ENCODE results near the gene DNHD1. TPM values are rescaled to one million over a fixed set of nuclear protein-coding genes. Genes with fewer than 3 reads are reported as not detected.

DNHD1 gene
- total and polyA plus RNA-seq, 2 experiments from 2014 or later, result 3.6 to 9.6 TPM

- Histone ChIP-seq H3K4me1 (ENCODE audit: insufficient read depth) (peaks cover 22% of the 10 kb centered on the region), H3K27ac (ENCODE audit: low read depth) (peak overlapping the region; percentile 91), H3K79me2 (replicated peaks; ENCODE audit: insufficient read depth) (peaks cover 1% of the 10 kb centered on the region; the same call in 1 of the 2 replicates), H3K27me3 (ENCODE audit: insufficient read depth) (no peaks in the 10 kb centered on the region), H3F3A (replicated peaks; ENCODE audit: low read depth) (0 out of 2 replicates have a peak, but pooled peaks cover 13% of the 10 kb centered on the region), H2AFZ (peak overlapping the region; percentile 25; the same call in 1 of the 2 replicates), H3K36me3 (ENCODE audit: insufficient read depth) (peaks cover 4% of the 10 kb centered on the region; the same call in 1 of the 2 replicates), H3K9me2 (ENCODE audit: insufficient read depth) (no peaks in the 10 kb centered on the region), H3K4me3 (peak overlapping the region; percentile 93), H4K20me1 (replicated peaks; ENCODE audit: insufficient read depth) (peaks cover 4% of the 10 kb centered on the region), H3K4me2 (peak overlapping the region; percentile 82)
- TF ChIP-seq, protein P1, sequence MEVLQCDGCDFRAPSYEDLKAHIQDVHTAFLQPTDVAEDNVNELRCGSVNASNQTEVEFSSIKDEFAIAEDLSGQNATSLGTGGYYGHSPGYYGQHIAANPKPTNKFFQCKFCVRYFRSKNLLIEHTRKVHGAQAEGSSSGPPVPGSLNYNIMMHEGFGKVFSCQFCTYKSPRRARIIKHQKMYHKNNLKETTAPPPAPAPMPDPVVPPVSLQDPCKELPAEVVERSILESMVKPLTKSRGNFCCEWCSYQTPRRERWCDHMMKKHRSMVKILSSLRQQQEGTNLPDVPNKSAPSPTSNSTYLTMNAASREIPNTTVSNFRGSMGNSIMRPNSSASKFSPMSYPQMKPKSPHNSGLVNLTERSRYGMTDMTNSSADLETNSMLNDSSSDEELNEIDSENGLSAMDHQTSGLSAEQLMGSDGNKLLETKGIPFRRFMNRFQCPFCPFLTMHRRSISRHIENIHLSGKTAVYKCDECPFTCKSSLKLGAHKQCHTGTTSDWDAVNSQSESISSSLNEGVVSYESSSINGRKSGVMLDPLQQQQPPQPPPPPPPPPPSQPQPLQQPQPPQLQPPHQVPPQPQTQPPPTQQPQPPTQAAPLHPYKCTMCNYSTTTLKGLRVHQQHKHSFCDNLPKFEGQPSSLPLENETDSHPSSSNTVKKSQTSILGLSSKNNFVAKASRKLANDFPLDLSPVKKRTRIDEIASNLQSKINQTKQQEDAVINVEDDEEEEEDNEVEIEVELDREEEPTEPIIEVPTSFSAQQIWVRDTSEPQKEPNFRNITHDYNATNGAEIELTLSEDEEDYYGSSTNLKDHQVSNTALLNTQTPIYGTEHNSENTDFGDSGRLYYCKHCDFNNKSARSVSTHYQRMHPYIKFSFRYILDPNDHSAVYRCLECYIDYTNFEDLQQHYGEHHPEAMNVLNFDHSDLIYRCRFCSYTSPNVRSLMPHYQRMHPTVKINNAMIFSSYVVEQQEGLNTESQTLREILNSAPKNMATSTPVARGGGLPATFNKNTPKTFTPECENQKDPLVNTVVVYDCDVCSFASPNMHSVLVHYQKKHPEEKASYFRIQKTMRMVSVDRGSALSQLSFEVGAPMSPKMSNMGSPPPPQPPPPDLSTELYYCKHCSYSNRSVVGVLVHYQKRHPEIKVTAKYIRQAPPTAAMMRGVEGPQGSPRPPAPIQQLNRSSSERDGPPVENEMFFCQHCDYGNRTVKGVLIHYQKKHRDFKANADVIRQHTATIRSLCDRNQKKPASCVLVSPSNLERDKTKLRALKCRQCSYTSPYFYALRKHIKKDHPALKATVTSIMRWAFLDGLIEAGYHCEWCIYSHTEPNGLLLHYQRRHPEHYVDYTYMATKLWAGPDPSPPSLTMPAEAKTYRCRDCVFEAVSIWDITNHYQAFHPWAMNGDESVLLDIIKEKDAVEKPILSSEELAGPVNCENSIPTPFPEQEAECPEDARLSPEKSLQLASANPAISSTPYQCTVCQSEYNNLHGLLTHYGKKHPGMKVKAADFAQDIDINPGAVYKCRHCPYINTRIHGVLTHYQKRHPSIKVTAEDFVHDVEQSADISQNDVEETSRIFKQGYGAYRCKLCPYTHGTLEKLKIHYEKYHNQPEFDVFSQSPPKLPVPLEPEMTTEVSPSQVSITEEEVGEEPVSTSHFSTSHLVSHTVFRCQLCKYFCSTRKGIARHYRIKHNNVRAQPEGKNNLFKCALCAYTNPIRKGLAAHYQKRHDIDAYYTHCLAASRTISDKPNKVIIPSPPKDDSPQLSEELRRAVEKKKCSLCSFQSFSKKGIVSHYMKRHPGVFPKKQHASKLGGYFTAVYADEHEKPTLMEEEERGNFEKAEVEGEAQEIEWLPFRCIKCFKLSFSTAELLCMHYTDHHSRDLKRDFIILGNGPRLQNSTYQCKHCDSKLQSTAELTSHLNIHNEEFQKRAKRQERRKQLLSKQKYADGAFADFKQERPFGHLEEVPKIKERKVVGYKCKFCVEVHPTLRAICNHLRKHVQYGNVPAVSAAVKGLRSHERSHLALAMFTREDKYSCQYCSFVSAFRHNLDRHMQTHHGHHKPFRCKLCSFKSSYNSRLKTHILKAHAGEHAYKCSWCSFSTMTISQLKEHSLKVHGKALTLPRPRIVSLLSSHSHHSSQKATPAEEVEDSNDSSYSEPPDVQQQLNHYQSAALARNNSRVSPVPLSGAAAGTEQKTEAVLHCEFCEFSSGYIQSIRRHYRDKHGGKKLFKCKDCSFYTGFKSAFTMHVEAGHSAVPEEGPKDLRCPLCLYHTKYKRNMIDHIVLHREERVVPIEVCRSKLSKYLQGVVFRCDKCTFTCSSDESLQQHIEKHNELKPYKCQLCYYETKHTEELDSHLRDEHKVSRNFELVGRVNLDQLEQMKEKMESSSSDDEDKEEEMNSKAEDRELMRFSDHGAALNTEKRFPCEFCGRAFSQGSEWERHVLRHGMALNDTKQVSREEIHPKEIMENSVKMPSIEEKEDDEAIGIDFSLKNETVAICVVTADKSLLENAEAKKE (CRISPR knock-in tag; IDR thresholded peaks at IDR 0.05), result no peak
- TF ChIP-seq, protein P2, sequence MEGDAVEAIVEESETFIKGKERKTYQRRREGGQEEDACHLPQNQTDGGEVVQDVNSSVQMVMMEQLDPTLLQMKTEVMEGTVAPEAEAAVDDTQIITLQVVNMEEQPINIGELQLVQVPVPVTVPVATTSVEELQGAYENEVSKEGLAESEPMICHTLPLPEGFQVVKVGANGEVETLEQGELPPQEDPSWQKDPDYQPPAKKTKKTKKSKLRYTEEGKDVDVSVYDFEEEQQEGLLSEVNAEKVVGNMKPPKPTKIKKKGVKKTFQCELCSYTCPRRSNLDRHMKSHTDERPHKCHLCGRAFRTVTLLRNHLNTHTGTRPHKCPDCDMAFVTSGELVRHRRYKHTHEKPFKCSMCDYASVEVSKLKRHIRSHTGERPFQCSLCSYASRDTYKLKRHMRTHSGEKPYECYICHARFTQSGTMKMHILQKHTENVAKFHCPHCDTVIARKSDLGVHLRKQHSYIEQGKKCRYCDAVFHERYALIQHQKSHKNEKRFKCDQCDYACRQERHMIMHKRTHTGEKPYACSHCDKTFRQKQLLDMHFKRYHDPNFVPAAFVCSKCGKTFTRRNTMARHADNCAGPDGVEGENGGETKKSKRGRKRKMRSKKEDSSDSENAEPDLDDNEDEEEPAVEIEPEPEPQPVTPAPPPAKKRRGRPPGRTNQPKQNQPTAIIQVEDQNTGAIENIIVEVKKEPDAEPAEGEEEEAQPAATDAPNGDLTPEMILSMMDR (conservative IDR thresholded peaks at IDR 0.05; ENCODE audit: low read depth in 2 of 2), result no peak
- TF ChIP-seq EZH2phosphoT487 (IDR thresholded peaks at IDR 0.05; ENCODE audit: unreplicated experiment), result no peak
- no peak for TF ChIP-seq STAT1 (IDR thresholded peaks at IDR 0.05; ENCODE audit: unreplicated experiment)
- TF ChIP-seq ZNF114 (CRISPR knock-in tag; IDR thresholded peaks at IDR 0.05), result no peak
- no peak for TF ChIP-seq NANOG (IDR thresholded peaks at IDR 0.05; ENCODE audit: borderline replicate concordance)
- no peak for TF ChIP-seq JUNB (IDR thresholded peaks at IDR 0.05; ENCODE audit: unreplicated experiment)
- TF ChIP-seq CREB1 (CRISPR knock-in tag; IDR thresholded peaks at IDR 0.05; ENCODE audit: low read depth), result no peak
- TF ChIP-seq ZNF331 (CRISPR knock-in tag; IDR thresholded peaks at IDR 0.05; ENCODE audit: low read depth), result no peak
- Mint-ChIP-seq H3K9me3 (no peaks in the 10 kb centered on the region), H3K27ac (peak overlapping the region; percentile 94), H3K27me3 (ENCODE audit: insufficient read depth, low read depth, poor library complexity) (peaks cover 15% of the 10 kb centered on the region), H3K4me1 (peaks cover 31% of the 10 kb centered on the region), H3K4me3 (peak overlapping the region; percentile 74), H3K36me3 (ENCODE audit: low read depth) (peaks cover 31% of the 10 kb centered on the region)
- ATAC-seq (no peak), DNase-seq (ENCODE audit: low spot score) (no peak)
These were observed 22.7 kb upstream of the DNHD1 start for GRCh38 chr11:6474413-6474792.
